Neural cell (in vitro differentiated cells): ENCODE measurements around the gene CETP.

ENCODE experiments used
- POLR2AphosphoS5 ChIP-seq: IDR thresholded peaks from 2 replicates; pipeline ENCODE4 v1.6.1; 2012
- RAD21 ChIP-seq: fragments of 450-650 bp; conservative IDR thresholded peaks from 2 replicates; pipeline ENCODE4 v1.6.1; 2014; ENCODE audit warnings: antibody characterized with exemption, mild to moderate bottlenecking, moderate library complexity

DNA sequence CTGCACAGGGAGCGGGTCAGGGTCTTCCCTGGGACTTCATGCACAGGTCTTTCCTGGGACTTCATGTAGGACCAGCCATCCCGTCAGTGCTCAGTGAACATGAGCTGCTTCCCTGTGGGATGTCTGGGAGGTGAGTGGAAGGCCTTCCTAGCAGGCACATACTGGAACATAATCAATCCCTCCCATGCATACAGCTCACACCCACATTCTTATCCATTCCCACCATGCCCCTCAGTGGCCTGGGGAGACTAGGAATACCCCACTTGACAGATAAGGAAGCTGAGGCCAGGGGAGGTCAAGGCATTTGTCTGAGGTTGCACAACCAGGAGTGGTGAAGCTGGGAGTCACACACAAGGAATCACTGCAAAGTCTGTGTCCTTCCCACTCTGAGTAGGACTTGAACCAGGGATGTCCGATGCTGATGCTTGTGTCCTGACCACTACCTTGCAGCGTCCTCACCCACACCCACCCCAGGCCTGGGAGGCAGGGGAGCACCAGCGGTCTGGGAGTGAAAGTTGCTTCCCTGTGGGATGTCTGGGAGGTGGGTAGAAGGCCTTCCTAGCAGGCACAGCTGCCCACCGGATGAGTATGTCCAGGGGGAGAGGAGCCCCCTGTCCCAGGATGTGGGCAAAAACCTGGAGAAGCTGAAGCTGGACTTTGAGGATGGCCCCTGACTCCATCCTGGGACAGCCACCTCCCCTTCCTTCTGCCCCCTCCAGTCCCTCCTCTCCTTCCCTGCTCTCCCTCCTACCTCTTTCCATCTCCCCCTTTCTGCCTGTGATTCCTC is 26.6 kb downstream of the CETP start:
- no peak for TF ChIP-seq POLR2AphosphoS5
- TF ChIP-seq RAD21 = no peak
